Fibroblast of lung (primary cell): ENCODE results near the gene CFAP61.

ENCODE experiments used
- CTCF ChIP-seq, 2 donors: IDR thresholded peaks in 1 of 2; conservative IDR thresholded peaks in 1 of 2; 1 replicate in 1 of 2; 2 replicates in 1 of 2; pipeline ENCODE4 v1.5.1; 2011 to 2012; ENCODE audit warnings: low read length in 2 of 2, control low read depth in 1 of 2, inconsistent platforms in 1 of 2, low read depth in 1 of 2, mild to moderate bottlenecking in 1 of 2
- EZH2 ChIP-seq: IDR thresholded peaks from 2 replicates; pipeline ENCODE4 v1.5.1; 2012; ENCODE audit warnings: low read length, control low read depth, mild to moderate bottlenecking; ENCODE audit errors: missing control alignments

- TF ChIP-seq CTCF (conservative IDR thresholded peaks at IDR 0.05 in 1 of 2, IDR thresholded peaks at IDR 0.05 in 1 of 2; ENCODE audit: low read depth in 1 of 2, low read length in 2 of 2), result no peak
- TF ChIP-seq EZH2, result no peak
These were observed 196.4 kb downstream of the CFAP61 start for GRCh38 chr20:20248620-20249200.
